ENCODE data around the gene EIF1AX.

The EIF1AX gene

GRCh38 chrX:20149326-20149725 lies 7.7 kb upstream of the EIF1AX start:
- Histone ChIP-seq H3K9me3 (ENCODE audit: control insufficient read depth, low read length) (no peaks in the 10 kb centered on the region), H3K27ac (ENCODE audit: insufficient read depth, low read depth, low read length, poor library complexity, severe bottlenecking) (no peak overlapping the region), H3K4me1 (ENCODE audit: control insufficient read depth, insufficient read depth, low read length) (no peaks in the 10 kb centered on the region), H3K4me3 (ENCODE audit: insufficient read depth, low read depth, low read length) (no peak overlapping the region), H3K27me3 (ENCODE audit: control insufficient read depth, insufficient read depth, low read length, poor library complexity, severe bottlenecking) (no peaks in the 10 kb centered on the region), H3K36me3 (ENCODE audit: control insufficient read depth, insufficient read depth, low read length) (no peaks in the 10 kb centered on the region)
- 95 to 97% methylated on average over 2 of the region's 2 CpGs for WGBS, 2 experiments

- H3K36me3 ChIP-seq (ENCODE audit: control insufficient read depth, insufficient read depth, low read length) = no peaks in the 10 kb centered on the region
These were observed 5.9 kb upstream of the EIF1AX start for GRCh38 chrX:20147561-20147960.

GRCh38 chrX:20144491-20144890 lies 2.9 kb upstream of the EIF1AX start:
- H3K9me3 ChIP-seq (ENCODE audit: control insufficient read depth, low read length) = no peaks in the 10 kb centered on the region
- no peaks in the 10 kb centered on the region for H3K36me3 ChIP-seq (ENCODE audit: control insufficient read depth, insufficient read depth, low read length)

More at GRCh38 chrX:20147561-20147960, 5.9 kb upstream of the EIF1AX start:
- no peaks in the 10 kb centered on the region for H3K9me3 ChIP-seq (ENCODE audit: control insufficient read depth, low read length)
- 83% methylated on average over 1 of the region's 1 CpG; no CpG with 5 or more reads in 1 of the 2 experiments for WGBS, 2 experiments
- H3K27me3 ChIP-seq (ENCODE audit: control insufficient read depth, insufficient read depth, low read length, poor library complexity, severe bottlenecking) = no peaks in the 10 kb centered on the region
- no peak overlapping the region for H3K27ac ChIP-seq (ENCODE audit: insufficient read depth, low read depth, low read length, poor library complexity, severe bottlenecking)
- no peaks in the 10 kb centered on the region for H3K4me1 ChIP-seq (ENCODE audit: control insufficient read depth, insufficient read depth, low read length)
- H3K4me3 ChIP-seq (ENCODE audit: insufficient read depth, low read depth, low read length) = no peak overlapping the region

GRCh38 chrX:20143561-20143960 lies 1.9 kb upstream of the EIF1AX start:
- no peak overlapping the region for H3K4me3 ChIP-seq (ENCODE audit: insufficient read depth, low read depth, low read length)

More at GRCh38 chrX:20144491-20144890, 2.9 kb upstream of the EIF1AX start:
- H3K4me1 ChIP-seq (ENCODE audit: control insufficient read depth, insufficient read depth, low read length) = no peaks in the 10 kb centered on the region
- no peak overlapping the region for H3K4me3 ChIP-seq (ENCODE audit: insufficient read depth, low read depth, low read length)
- no peak overlapping the region for H3K27ac ChIP-seq (ENCODE audit: insufficient read depth, low read depth, low read length, poor library complexity, severe bottlenecking)
- WGBS, 2 experiments = 85 to 100% methylated on average over 2 to 3 of the region's 3 CpGs
- no peaks in the 10 kb centered on the region for H3K27me3 ChIP-seq (ENCODE audit: control insufficient read depth, insufficient read depth, low read length, poor library complexity, severe bottlenecking)

GRCh38 chrX:20143111-20143510 lies 1.5 kb upstream of the EIF1AX start:
- no peaks in the 10 kb centered on the region for H3K27me3 ChIP-seq (ENCODE audit: control insufficient read depth, insufficient read depth, low read length, poor library complexity, severe bottlenecking)
- no peak overlapping the region for H3K4me3 ChIP-seq (ENCODE audit: insufficient read depth, low read depth, low read length)
- H3K4me1 ChIP-seq (ENCODE audit: control insufficient read depth, insufficient read depth, low read length) = no peaks in the 10 kb centered on the region
- no peaks in the 10 kb centered on the region for H3K36me3 ChIP-seq (ENCODE audit: control insufficient read depth, insufficient read depth, low read length)
- no peak overlapping the region for H3K27ac ChIP-seq (ENCODE audit: insufficient read depth, low read depth, low read length, poor library complexity, severe bottlenecking)
- 93 to 95% methylated on average over 6 of the region's 6 CpGs for WGBS, 2 experiments
- H3K9me3 ChIP-seq (ENCODE audit: control insufficient read depth, low read length) = no peaks in the 10 kb centered on the region

More at GRCh38 chrX:20143561-20143960, 1.9 kb upstream of the EIF1AX start:
- no peaks in the 10 kb centered on the region for H3K36me3 ChIP-seq (ENCODE audit: control insufficient read depth, insufficient read depth, low read length)
- H3K4me1 ChIP-seq (ENCODE audit: control insufficient read depth, insufficient read depth, low read length) = no peaks in the 10 kb centered on the region
- 82 to 83% methylated on average over 1 of the region's 2 CpGs for WGBS, 2 experiments
- no peaks in the 10 kb centered on the region for H3K27me3 ChIP-seq (ENCODE audit: control insufficient read depth, insufficient read depth, low read length, poor library complexity, severe bottlenecking)
- H3K9me3 ChIP-seq (ENCODE audit: control insufficient read depth, low read length) = no peaks in the 10 kb centered on the region
- no peak overlapping the region for H3K27ac ChIP-seq (ENCODE audit: insufficient read depth, low read depth, low read length, poor library complexity, severe bottlenecking)

GRCh38 chrX:20140420-20140819 lies 1.2 kb downstream of the EIF1AX start:
- Histone ChIP-seq H3K27ac (ENCODE audit: insufficient read depth, low read depth, low read length, poor library complexity, severe bottlenecking) (no peak overlapping the region), H3K27me3 (ENCODE audit: control insufficient read depth, insufficient read depth, low read length, poor library complexity, severe bottlenecking) (no peaks in the 10 kb centered on the region), H3K9me3 (ENCODE audit: control insufficient read depth, low read length) (no peaks in the 10 kb centered on the region), H3K4me3 (ENCODE audit: insufficient read depth, low read depth, low read length) (peak overlapping the region; percentile 74), H3K36me3 (ENCODE audit: control insufficient read depth, insufficient read depth, low read length) (peaks cover 4% of the 10 kb centered on the region), H3K4me1 (ENCODE audit: control insufficient read depth, insufficient read depth, low read length) (no peaks in the 10 kb centered on the region)
- 63% methylated on average over 1 of the region's 3 CpGs; no CpG with 5 or more reads in 1 of the 2 experiments for WGBS, 2 experiments

GRCh38 chrX:20139966-20140365 lies 1.7 kb downstream of the EIF1AX start:
- Histone ChIP-seq H3K27me3 (ENCODE audit: control insufficient read depth, insufficient read depth, low read length, poor library complexity, severe bottlenecking) (no peaks in the 10 kb centered on the region), H3K27ac (ENCODE audit: insufficient read depth, low read depth, low read length, poor library complexity, severe bottlenecking) (no peak overlapping the region), H3K36me3 (ENCODE audit: control insufficient read depth, insufficient read depth, low read length) (peaks cover 4% of the 10 kb centered on the region), H3K4me1 (ENCODE audit: control insufficient read depth, insufficient read depth, low read length) (no peaks in the 10 kb centered on the region), H3K9me3 (ENCODE audit: control insufficient read depth, low read length) (no peaks in the 10 kb centered on the region), H3K4me3 (ENCODE audit: insufficient read depth, low read depth, low read length) (peak overlapping the region; percentile 74)
- no CpG with 5 or more reads among the region's 2 CpGs for WGBS, 2 experiments

- Histone ChIP-seq H3K4me3 (ENCODE audit: insufficient read depth, low read depth, low read length) (no peak overlapping the region), H3K36me3 (ENCODE audit: control insufficient read depth, insufficient read depth, low read length) (peaks cover 4% of the 10 kb centered on the region), H3K9me3 (ENCODE audit: control insufficient read depth, low read length) (no peaks in the 10 kb centered on the region), H3K27ac (ENCODE audit: insufficient read depth, low read depth, low read length, poor library complexity, severe bottlenecking) (no peak overlapping the region), H3K4me1 (ENCODE audit: control insufficient read depth, insufficient read depth, low read length) (no peaks in the 10 kb centered on the region), H3K27me3 (ENCODE audit: control insufficient read depth, insufficient read depth, low read length, poor library complexity, severe bottlenecking) (no peaks in the 10 kb centered on the region)
- WGBS, 2 experiments = 96 to 98% methylated on average over 5 of the region's 5 CpGs
These were observed 5.7 kb downstream of the EIF1AX start for GRCh38 chrX:20135944-20136343.

- no peaks in the 10 kb centered on the region for H3K27me3 ChIP-seq (ENCODE audit: control insufficient read depth, insufficient read depth, low read length, poor library complexity, severe bottlenecking)
- H3K36me3 ChIP-seq (ENCODE audit: control insufficient read depth, insufficient read depth, low read length) = peaks cover 4% of the 10 kb centered on the region
- WGBS, 2 experiments = 96 to 100% methylated on average over 1 of the region's 1 CpG
- no peaks in the 10 kb centered on the region for H3K4me1 ChIP-seq (ENCODE audit: control insufficient read depth, insufficient read depth, low read length)
- no peak overlapping the region for H3K27ac ChIP-seq (ENCODE audit: insufficient read depth, low read depth, low read length, poor library complexity, severe bottlenecking)
- H3K4me3 ChIP-seq (ENCODE audit: insufficient read depth, low read depth, low read length) = no peak overlapping the region
- H3K9me3 ChIP-seq (ENCODE audit: control insufficient read depth, low read length) = no peaks in the 10 kb centered on the region
These were observed 9.0 kb downstream of the EIF1AX start for GRCh38 chrX:20132666-20133065.

GRCh38 chrX:20130357-20130756 lies 11.3 kb downstream of the EIF1AX start:
- H3K27ac ChIP-seq (ENCODE audit: insufficient read depth, low read depth, low read length, poor library complexity, severe bottlenecking) = no peak overlapping the region
- no peaks in the 10 kb centered on the region for H3K9me3 ChIP-seq (ENCODE audit: control insufficient read depth, low read length)
- 94 to 100% methylated on average over 1 of the region's 1 CpG for WGBS, 2 experiments
- no peaks in the 10 kb centered on the region for H3K36me3 ChIP-seq (ENCODE audit: control insufficient read depth, insufficient read depth, low read length)
- no peaks in the 10 kb centered on the region for H3K4me1 ChIP-seq (ENCODE audit: control insufficient read depth, insufficient read depth, low read length)
- H3K4me3 ChIP-seq (ENCODE audit: insufficient read depth, low read depth, low read length) = no peak overlapping the region
- no peaks in the 10 kb centered on the region for H3K27me3 ChIP-seq (ENCODE audit: control insufficient read depth, insufficient read depth, low read length, poor library complexity, severe bottlenecking)

GRCh38 chrX:20129547-20129946 lies 12.1 kb downstream of the EIF1AX start:
- Histone ChIP-seq H3K4me1 (ENCODE audit: control insufficient read depth, insufficient read depth, low read length) (no peaks in the 10 kb centered on the region), H3K4me3 (ENCODE audit: insufficient read depth, low read depth, low read length) (no peak overlapping the region), H3K27me3 (ENCODE audit: control insufficient read depth, insufficient read depth, low read length, poor library complexity, severe bottlenecking) (no peaks in the 10 kb centered on the region), H3K9me3 (ENCODE audit: control insufficient read depth, low read length) (no peaks in the 10 kb centered on the region), H3K27ac (ENCODE audit: insufficient read depth, low read depth, low read length, poor library complexity, severe bottlenecking) (no peak overlapping the region), H3K36me3 (ENCODE audit: control insufficient read depth, insufficient read depth, low read length) (no peaks in the 10 kb centered on the region)
- 100% methylated on average over 1 of the region's 1 CpG for WGBS, 2 experiments

All from ectodermal cell (in vitro differentiated cells).